NB4 (cell line): ENCODE results near the gene SLC17A2.

ENCODE experiments used
- CTCF ChIP-seq: IDR thresholded peaks from one replicate; pipeline ENCODE4 v1.5.1; 2012; ENCODE audit warnings: low read depth, low read length
- MYC ChIP-seq: IDR thresholded peaks from 2 replicates; pipeline ENCODE4 v1.6.1; 2011; ENCODE audit warnings: low read depth, low read length
- POLR2A ChIP-seq: IDR thresholded peaks from 2 replicates; pipeline ENCODE4 v1.6.1; 2011; ENCODE audit warnings: mild to moderate bottlenecking; ENCODE audit not compliant: insufficient read length; ENCODE audit errors: extremely low read depth
- TF ChIP-seq, protein P1 (sequence below): IDR thresholded peaks from 2 replicates; pipeline ENCODE4 v1.6.1; 2011; ENCODE audit warnings: low read depth, low read length

DNA sequence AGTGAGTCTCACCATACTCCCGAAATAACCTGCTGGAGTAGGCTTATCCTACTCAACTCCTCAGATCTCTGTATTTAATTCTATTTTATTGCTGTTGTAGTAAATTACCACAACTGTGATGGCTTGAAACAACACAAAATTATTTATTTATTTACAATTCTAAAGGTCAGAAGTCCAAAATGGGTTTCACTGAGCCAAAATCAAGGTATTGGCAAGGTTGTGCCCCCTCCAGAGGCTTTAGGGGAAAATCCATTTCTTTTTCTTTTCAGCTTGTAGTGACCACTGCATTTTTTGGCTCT, 869 bp upstream of the SLC17A2 start:
- TF ChIP-seq POLR2A (no peak), MYC (no peak), CTCF (no peak)
- TF ChIP-seq, protein P1, sequence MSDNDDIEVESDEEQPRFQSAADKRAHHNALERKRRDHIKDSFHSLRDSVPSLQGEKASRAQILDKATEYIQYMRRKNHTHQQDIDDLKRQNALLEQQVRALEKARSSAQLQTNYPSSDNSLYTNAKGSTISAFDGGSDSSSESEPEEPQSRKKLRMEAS, result no peak
